HG03354 (cell line): ENCODE measurements around the gene TNFSF9.
"Not testable (repeated sequence)": the region's sequence is repeated elsewhere in the genome, so short reads cannot be mapped to it uniquely, and the experiment has no call there.

Experiments used
- ATAC-seq: cut with Tn5 transposase; IDR thresholded peaks from one replicate; pipeline ENCODE4 v1.9.1; 2021; ENCODE audit warnings: mild to moderate bottlenecking; ENCODE audit not compliant: unreplicated experiment, poor library complexity, severe bottlenecking

Gene TNFSF9

GRCh38 chr19:6529937-6530385 is 865 bp upstream of the TNFSF9 start:
- no peak for ATAC-seq

DNA sequence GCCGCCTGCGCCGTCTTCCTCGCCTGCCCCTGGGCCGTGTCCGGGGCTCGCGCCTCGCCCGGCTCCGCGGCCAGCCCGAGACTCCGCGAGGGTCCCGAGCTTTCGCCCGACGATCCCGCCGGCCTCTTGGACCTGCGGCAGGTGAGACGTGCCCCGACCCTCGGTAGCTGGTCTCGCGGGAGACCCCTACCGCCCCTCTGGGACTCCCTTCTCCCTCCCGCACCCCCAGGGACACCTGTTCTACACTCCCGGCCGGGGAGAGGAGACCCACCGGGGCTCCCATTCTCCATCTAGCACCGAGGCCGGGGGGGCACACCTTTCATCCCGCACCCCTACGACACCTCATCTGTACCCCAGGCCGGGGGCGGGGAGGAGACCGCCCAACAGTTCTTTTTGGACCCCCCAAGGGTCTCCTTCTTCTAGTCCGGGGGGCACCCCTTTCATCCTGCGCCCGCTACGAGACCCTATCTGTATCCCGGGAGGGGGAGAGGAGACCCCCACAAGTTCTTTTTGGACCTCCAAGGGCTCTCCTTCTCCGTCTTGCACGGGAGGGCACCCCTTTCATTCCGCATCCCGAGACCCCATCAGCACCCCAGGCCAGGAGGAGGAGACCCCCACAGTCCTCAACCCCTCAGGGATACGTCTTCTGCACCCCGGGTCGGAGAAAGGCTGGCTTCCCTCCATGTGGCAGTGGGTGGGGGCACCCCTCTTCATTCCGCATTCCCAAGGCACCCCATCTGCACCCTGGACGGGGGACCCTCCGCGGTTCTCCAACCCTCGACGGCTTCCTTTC is 533 bp downstream of the TNFSF9 start:
- no peak for ATAC-seq

- ATAC-seq, result no peak
Measured at GRCh38 chr19:6531956-6532243, 1.1 kb downstream of the TNFSF9 start.

DNA sequence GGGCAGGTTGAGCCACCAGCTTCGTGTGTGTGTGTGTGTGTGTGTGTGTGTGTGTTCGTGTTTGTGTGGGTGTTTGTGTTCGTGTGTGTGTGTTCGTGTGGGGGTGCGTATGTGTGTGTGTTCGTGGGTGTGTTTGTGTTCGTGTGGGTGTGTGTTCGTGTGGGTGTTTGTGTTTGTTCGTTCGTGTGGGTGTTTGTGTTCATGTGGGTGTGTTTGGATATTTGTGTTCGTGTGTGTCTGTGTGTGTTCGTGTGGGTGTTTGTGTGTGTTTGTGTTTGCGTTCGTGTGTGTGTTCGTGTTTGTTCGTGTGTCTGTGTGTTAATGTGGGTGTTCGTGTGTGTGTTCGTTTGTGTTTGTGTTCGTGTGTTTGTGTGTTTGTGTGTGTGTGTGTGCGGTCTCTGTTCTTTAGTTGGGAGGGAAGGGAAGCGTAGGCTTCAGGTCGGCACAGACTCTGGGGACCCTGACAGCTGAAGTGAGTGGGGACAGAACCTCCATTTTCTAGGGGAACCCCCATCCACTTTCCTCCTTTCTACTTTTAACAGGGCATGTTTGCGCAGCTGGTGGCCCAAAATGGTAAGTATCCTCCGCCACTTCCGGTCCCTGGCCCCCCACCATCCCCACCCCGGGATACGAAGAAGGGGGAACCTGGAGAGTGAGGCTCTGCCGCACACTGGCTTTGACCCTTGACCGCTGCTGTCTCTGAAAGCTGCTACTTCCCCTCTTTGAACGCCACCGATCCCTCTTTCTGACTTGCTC is 1.6 kb downstream of the TNFSF9 start:
- no peak for ATAC-seq

GRCh38 chr19:6533000-6533328 is 2.1 kb downstream of the TNFSF9 start:
- no peak for ATAC-seq

DNA sequence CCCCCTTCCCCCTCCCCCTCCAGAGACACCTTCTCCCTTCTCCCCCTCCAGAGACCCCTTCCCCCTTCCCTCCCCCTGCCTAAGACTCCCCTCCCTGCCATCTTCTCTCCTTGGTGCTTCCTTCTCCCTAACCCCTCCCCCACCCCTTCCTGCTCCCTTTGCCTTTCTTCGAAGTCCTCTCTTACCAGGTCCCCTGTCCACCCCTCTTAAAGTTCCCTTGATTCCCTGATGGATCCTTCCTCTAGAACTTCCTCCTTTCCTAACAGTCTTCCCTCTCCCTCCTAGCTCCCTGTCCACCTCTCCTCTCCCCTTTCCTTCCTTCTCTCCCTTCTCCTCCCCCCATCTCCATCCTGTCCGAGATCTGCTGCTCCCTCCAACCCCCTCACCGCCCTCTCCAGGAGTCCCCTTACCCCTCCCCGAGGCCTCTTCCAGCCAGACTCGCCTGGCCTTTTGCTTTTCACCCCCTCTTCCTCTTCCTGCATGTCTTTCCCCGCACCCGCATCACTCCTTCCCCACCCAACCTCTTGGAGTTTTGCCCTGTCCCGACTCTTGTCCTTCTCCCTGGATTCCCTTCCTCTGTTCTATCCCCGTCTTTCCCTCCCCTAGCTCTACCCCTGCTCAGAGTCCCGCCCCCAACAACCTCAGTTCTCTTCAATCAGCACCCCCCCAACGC is 3.1 kb downstream of the TNFSF9 start:
- ATAC-seq, result no peak

DNA sequence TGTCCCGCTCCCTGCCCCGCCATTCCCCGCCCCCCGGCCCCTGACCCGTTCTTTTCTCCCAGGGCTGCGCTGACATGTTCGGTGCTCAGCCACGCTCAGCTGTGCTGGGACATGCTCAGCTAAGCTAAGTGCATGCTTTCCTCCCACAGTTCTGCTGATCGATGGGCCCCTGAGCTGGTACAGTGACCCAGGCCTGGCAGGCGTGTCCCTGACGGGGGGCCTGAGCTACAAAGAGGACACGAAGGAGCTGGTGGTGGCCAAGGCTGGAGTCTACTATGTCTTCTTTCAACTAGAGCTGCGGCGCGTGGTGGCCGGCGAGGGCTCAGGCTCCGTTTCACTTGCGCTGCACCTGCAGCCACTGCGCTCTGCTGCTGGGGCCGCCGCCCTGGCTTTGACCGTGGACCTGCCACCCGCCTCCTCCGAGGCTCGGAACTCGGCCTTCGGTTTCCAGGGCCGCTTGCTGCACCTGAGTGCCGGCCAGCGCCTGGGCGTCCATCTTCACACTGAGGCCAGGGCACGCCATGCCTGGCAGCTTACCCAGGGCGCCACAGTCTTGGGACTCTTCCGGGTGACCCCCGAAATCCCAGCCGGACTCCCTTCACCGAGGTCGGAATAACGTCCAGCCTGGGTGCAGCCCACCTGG is 3.7 kb downstream of the TNFSF9 start:
- ATAC-seq, result no peak

DNA sequence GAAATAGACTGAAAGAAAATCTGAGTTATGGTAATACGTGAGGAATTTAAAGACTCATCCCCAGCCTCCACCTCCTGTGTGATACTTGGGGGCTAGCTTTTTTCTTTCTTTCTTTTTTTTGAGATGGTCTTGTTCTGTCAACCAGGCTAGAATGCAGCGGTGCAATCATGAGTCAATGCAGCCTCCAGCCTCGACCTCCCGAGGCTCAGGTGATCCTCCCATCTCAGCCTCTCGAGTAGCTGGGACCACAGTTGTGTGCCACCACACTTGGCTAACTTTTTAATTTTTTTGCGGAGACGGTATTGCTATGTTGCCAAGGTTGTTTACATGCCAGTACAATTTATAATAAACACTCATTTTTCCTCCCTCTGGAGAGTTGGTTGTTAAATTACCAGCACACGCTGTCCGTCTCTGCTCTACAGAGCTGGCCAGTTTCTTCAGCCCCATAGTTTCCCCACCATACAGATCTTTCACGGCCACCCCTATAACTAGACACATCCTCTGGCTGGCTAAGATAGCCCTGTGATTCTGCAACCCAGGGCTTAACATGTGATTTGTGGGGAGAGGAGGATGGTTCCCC is 4.8 kb downstream of the TNFSF9 start:
- ATAC-seq, result no peak

- no peak for ATAC-seq
Measured at GRCh38 chr19:6539514-6539913, 8.7 kb downstream of the TNFSF9 start.

DNA sequence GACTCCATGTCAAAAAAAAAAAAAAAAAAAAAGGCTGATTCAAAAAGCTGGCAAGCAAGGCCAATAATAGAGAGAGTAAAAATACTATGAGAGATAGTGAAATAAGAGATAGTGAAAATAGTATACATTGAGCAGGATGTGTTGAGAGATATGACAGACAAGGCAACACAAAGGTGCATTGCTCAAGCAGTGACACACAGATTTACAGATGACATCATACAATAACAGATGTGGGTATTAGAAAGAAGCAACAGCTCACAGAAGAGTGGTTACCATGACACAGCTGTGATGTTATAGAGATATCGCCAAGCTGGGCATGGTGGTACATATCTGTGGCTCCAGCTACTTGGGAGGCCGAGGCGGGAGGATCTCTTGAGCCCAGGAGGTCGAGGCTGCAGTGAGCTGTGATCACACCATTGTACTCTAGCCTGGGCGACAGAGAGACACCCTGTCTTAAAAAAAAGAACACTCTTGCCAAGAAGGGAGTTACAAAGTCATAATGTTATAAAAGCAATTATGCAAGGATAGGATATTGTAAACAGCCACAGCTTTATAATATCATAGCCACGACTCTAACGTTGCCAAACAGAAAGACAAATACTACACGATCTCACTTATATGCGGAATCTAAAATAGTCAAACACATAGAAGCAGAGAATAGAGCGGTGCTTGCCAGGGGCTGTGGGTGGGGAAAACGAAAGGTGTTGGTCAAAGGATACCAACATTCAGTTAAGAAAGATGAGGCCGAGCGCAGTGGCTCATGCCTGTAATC is 10.3 kb downstream of the TNFSF9 start:
- no peak for ATAC-seq

DNA sequence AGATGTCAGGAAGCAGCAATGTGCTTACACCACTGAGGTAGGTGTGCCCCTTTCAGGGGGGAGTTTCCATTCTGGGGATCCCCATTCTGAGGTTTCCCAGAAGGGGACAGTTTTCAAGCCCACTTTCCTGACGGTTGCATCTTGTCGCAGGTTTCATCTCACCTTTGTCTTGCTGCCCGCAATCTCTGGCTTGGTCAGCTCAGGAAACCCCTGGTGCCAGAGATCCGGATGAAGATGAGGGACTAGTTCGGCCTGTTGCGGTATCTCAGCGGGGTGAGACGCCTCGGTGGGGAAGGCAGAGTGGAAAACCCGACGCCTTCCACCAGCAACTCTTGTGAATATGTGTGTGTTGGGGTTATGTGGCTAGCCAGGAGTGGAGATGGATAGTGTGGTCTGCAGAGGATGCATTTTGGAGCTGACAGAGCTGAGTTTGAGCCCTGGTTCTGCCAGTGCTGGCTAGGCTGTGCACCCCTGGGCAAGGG is 13.1 kb downstream of the TNFSF9 start:
- ATAC-seq, result no peak

DNA sequence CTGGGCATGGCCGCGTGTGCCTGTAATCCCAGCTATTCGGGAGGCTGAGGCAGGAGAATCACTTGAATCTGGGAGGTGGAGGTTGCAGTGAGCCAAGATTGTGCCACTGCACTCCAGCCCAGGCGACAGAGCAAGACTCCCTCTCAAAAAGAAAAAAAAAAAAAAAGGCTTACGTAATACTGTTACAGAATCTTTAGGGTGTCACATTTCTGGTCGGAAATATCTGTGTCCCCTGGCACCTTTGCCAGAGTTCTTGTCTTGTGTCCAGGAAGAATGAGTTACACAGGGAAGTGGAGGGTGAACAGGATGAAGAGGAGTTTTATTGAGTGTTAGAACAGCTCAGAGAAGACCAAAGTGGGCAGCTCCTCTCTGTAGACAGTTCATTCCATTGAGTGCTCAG is 19.9 kb downstream of the TNFSF9 start:
- ATAC-seq, result not testable (repeated sequence)

- no peak for ATAC-seq
Measured at GRCh38 chr19:6551091-6551490, 20.3 kb downstream of the TNFSF9 start.

DNA sequence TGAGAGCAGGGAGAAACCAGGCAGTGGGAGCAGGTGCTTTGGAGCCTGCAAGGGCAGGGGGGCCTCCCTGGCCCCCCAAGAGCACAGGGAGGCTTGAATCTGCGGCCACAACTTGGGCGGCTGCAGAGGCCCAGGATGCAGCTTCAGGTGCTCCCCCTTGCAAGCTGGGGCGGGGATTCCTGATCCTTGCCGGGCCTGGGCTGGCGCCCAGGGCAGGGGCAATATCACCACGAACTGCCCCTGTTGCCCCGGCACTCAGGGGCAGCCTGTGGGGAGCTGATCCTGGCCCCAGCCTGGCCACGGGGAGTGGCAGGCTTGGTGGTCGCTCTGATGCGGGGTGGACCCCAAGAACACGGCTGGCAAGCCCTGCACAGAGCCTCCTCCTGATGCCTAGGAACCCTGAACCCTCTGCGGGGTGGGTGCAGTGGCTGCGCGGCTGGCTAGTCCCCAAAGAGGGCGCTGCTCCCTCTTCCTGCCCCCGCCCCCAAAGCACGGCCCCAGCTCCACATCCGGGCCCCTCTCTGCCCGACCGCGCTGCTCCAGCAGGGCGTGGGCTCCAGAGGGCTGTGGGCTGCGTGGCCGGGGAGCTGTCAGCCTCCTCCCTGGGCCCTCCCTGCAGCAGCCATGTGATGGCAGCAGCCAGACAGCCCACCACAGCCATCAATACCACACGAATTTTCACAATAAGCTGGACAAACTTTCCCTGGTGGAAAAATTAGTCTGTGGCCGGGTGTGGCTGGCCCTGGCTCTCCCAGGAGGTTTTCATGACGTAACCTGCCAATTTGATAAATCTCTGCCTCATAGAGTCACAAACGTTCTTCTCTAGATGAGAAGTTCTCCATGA is 21.0 kb downstream of the TNFSF9 start:
- peak; percentile 58 for ATAC-seq

GRCh38 chr19:6556043-6556449 is 25.2 kb downstream of the TNFSF9 start:
- no peak for ATAC-seq

GRCh38 chr19:6556480-6557195 is 25.8 kb downstream of the TNFSF9 start:
- no peak for ATAC-seq

GRCh38 chr19:6562437-6562836 is 31.6 kb downstream of the TNFSF9 start:
- not testable (repeated sequence) for ATAC-seq

DNA sequence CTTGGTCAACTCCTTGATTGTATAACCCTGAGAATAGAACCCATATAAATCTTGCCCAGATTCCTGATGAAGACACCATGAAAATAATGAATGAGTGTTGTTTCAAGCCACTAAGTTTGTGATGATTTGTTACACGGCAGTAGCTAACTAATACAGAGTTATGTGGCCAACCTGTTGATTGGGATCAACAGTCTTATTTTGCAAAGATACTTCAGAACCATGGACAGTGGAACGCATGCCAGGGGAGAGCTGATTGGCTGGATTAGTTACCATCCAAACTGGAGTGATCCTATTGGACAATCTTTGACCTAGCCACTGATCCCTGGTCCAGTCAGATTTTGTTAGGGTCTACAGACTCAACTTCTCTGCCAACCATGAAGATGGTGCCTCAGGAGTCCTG is 33.6 kb downstream of the TNFSF9 start:
- no peak for ATAC-seq
